KMS-11 (cell line): ENCODE results near the gene MYEOV.

Source experiments
- H2AFZ ChIP-seq: fragments of 200-600 bp; sonication (generic); 2 replicates; pipeline ENCODE4 v1.6.1; 2016; ENCODE audit warnings: antibody characterized with exemption, mixed run types, low read depth
- H3K27ac ChIP-seq: fragments of 200-600 bp; sonication (generic); 2 replicates; pipeline ENCODE4 v1.6.1; 2016; ENCODE audit warnings: mild to moderate bottlenecking, mixed run types
- H3K27me3 ChIP-seq: fragments of 200-600 bp; sonication (generic); 2 replicates; pipeline ENCODE4 v1.6.1; 2017; ENCODE audit warnings: mild to moderate bottlenecking, low read depth, mixed run types, moderate library complexity; ENCODE audit not compliant: insufficient read depth
- H3K36me3 ChIP-seq: fragments of 200-600 bp; sonication (generic); 2 replicates; pipeline ENCODE4 v1.6.1; 2017; ENCODE audit warnings: mild to moderate bottlenecking, mixed run types; ENCODE audit not compliant: insufficient read depth
- H3K4me1 ChIP-seq: fragments of 200-600 bp; sonication (generic); 2 replicates; pipeline ENCODE4 v1.6.1; 2016; ENCODE audit warnings: mild to moderate bottlenecking, low read depth, mixed run types; ENCODE audit not compliant: poor library complexity, severe bottlenecking
- H3K4me2 ChIP-seq: fragments of 200-600 bp; sonication (generic); 2 replicates; pipeline ENCODE4 v1.7.0; 2016; ENCODE audit warnings: mild to moderate bottlenecking, mixed run types
- H3K4me3 ChIP-seq: fragments of 200-600 bp; sonication (generic); IDR thresholded peaks from 2 replicates; pipeline ENCODE4 v1.6.1; 2017; ENCODE audit warnings: low read depth, low read length, mixed read lengths; ENCODE audit not compliant: insufficient read depth
- H3K79me2 ChIP-seq: fragments of 200-600 bp; sonication (generic); 2 replicates; pipeline ENCODE4 v1.6.1; 2016; ENCODE audit warnings: low read depth, mixed run types; ENCODE audit not compliant: insufficient read depth
- H3K9ac ChIP-seq: fragments of 200-600 bp; sonication (generic); 2 replicates; pipeline ENCODE4 v1.6.1; 2016; ENCODE audit warnings: mild to moderate bottlenecking, mixed run types
- H4K20me1 ChIP-seq: fragments of 200-600 bp; sonication (generic); 2 replicates; pipeline ENCODE4 v1.6.1; 2016; ENCODE audit warnings: mild to moderate bottlenecking, mixed run types; ENCODE audit not compliant: insufficient read depth
- CTCF ChIP-seq: fragments of 200-600 bp; sonication (generic); conservative IDR thresholded peaks from 2 replicates; pipeline ENCODE4 v1.6.1; 2017; ENCODE audit warnings: low read depth, mild to moderate bottlenecking, antibody characterized with exemption, low read length, moderate library complexity, mixed read lengths

The MYEOV gene

GRCh38 chr11:69274531-69275016, 19.4 kb upstream of the MYEOV start:
- H3K4me1 ChIP-seq, result no peaks in the 10 kb centered on the region
- TF ChIP-seq CTCF, result no peak
- H3K27ac ChIP-seq, result no peak overlapping the region
- H3K9ac ChIP-seq, result no peak overlapping the region
- H3K79me2 ChIP-seq, result no peaks in the 10 kb centered on the region
- H3K36me3 ChIP-seq, result no peaks in the 10 kb centered on the region
- no peak overlapping the region for H3K4me2 ChIP-seq
- H2AFZ ChIP-seq, result no peak overlapping the region
- H4K20me1 ChIP-seq, result no peaks in the 10 kb centered on the region
- H3K4me3 ChIP-seq, result no peak overlapping the region
- no peaks in the 10 kb centered on the region; the same call in 1 of the 2 replicates for H3K27me3 ChIP-seq

GRCh38 chr11:69275178-69275577, 18.8 kb upstream of the MYEOV start:
- H3K4me3 ChIP-seq, result no peak overlapping the region
- H4K20me1 ChIP-seq, result no peaks in the 10 kb centered on the region
- H2AFZ ChIP-seq, result no peak overlapping the region
- H3K36me3 ChIP-seq, result no peaks in the 10 kb centered on the region
- no peak for TF ChIP-seq CTCF
- no peaks in the 10 kb centered on the region for H3K4me1 ChIP-seq
- H3K9ac ChIP-seq, result no peak overlapping the region
- H3K79me2 ChIP-seq, result no peaks in the 10 kb centered on the region
- H3K27ac ChIP-seq, result no peak overlapping the region
- H3K4me2 ChIP-seq, result no peak overlapping the region
- no peaks in the 10 kb centered on the region; the same call in 1 of the 2 replicates for H3K27me3 ChIP-seq

- H3K4me1 ChIP-seq, result no peaks in the 10 kb centered on the region
- no peak overlapping the region for H3K27ac ChIP-seq
- H4K20me1 ChIP-seq, result no peaks in the 10 kb centered on the region
- no peaks in the 10 kb centered on the region for H3K79me2 ChIP-seq
- H3K9ac ChIP-seq, result no peak overlapping the region
- H3K36me3 ChIP-seq, result no peaks in the 10 kb centered on the region
- H3K4me2 ChIP-seq, result no peak overlapping the region
- H2AFZ ChIP-seq, result no peak overlapping the region
- no peaks in the 10 kb centered on the region; the same call in 1 of the 2 replicates for H3K27me3 ChIP-seq
- H3K4me3 ChIP-seq, result no peak overlapping the region
- TF ChIP-seq CTCF, result no peak
Measured at GRCh38 chr11:69276165-69276564, 17.8 kb upstream of the MYEOV start.

GRCh38 chr11:69277074-69277809, 16.7 kb upstream of the MYEOV start:
- no peak for TF ChIP-seq CTCF
- H4K20me1 ChIP-seq, result no peaks in the 10 kb centered on the region
- no peak overlapping the region for H3K4me2 ChIP-seq
- no peaks in the 10 kb centered on the region for H3K79me2 ChIP-seq
- no peaks in the 10 kb centered on the region for H3K36me3 ChIP-seq
- H3K27me3 ChIP-seq, result no peaks in the 10 kb centered on the region; the same call in 1 of the 2 replicates
- no peak overlapping the region for H3K9ac ChIP-seq
- no peak overlapping the region for H2AFZ ChIP-seq
- H3K4me1 ChIP-seq, result no peaks in the 10 kb centered on the region
- H3K27ac ChIP-seq, result no peak overlapping the region
- no peak overlapping the region for H3K4me3 ChIP-seq
